ENCODE data around the gene GPC3.

DNA sequence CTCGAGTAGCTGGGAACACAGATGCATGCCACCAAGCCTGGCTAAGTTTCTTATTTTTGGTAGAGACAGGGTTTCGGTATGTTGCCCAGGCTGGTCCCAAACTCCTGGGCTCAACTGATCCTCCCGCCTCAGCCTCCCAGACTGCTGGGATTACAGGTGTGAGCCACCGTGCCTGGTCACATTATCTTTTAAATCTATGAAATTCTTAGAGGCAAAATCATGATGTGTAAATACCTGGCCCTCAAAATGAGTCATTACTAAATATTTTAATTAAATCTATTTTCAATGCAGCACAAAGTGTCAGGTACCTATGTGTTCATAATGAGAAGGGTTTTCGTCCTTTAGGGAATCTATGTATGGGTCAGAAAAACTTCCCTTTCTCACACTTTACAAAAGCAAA lies 347.6 kb downstream of the GPC3 start:
- TF ChIP-seq POLR2A (IDR thresholded peaks at IDR 0.05) (no peak), POLR2AphosphoS5 (IDR thresholded peaks at IDR 0.05; ENCODE audit: insufficient read depth in 1 of 2, low read depth in 1 of 2) (no peak)
- TF ChIP-seq, protein P1, sequence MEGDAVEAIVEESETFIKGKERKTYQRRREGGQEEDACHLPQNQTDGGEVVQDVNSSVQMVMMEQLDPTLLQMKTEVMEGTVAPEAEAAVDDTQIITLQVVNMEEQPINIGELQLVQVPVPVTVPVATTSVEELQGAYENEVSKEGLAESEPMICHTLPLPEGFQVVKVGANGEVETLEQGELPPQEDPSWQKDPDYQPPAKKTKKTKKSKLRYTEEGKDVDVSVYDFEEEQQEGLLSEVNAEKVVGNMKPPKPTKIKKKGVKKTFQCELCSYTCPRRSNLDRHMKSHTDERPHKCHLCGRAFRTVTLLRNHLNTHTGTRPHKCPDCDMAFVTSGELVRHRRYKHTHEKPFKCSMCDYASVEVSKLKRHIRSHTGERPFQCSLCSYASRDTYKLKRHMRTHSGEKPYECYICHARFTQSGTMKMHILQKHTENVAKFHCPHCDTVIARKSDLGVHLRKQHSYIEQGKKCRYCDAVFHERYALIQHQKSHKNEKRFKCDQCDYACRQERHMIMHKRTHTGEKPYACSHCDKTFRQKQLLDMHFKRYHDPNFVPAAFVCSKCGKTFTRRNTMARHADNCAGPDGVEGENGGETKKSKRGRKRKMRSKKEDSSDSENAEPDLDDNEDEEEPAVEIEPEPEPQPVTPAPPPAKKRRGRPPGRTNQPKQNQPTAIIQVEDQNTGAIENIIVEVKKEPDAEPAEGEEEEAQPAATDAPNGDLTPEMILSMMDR (IDR thresholded peaks at IDR 0.05) = no peak
